GM21825 (cell line): ENCODE results near the gene RNF207.
"Not testable (repeated sequence)": the region's sequence is repeated elsewhere in the genome, so short reads cannot be mapped to it uniquely, and the experiment has no call there.

ENCODE experiments used
- ATAC-seq: cut with Tn5 transposase; IDR thresholded peaks from one replicate; pipeline ENCODE4 v1.9.1; 2021; ENCODE audit warnings: mild to moderate bottlenecking, moderate library complexity; ENCODE audit not compliant: unreplicated experiment

Gene RNF207

GRCh38 chr1:6199298-6200187 lies 6.4 kb upstream of the RNF207 start, which contains the start of gene RPL22:
Gene RPL22 (minus strand): TSS chr1:6199595. CDS start chr1:6199573, 22 bp downstream.
- ATAC-seq: peak; percentile 96

- ATAC-seq: no peak
Measured at GRCh38 chr1:6200188-6200809, 5.6 kb upstream of the RNF207 start.

- ATAC-seq: no peak
Measured at GRCh38 chr1:6202256-6202655, 3.7 kb upstream of the RNF207 start.

- ATAC-seq: no peak
Measured at GRCh38 chr1:6206520-6206855, 569 bp downstream of the RNF207 start.

- ATAC-seq: no peak
Measured at GRCh38 chr1:6207075-6207885, 1.4 kb downstream of the RNF207 start.

- ATAC-seq: no peak
Measured at GRCh38 chr1:6207921-6208320, 2.0 kb downstream of the RNF207 start.

- no peak for ATAC-seq
Measured at GRCh38 chr1:6208723-6209660, 3.1 kb downstream of the RNF207 start.

- ATAC-seq: no peak
Measured at GRCh38 chr1:6209661-6210580, 4.0 kb downstream of the RNF207 start.

GRCh38 chr1:6210591-6211355 lies 4.9 kb downstream of the RNF207 start:
- no peak for ATAC-seq

- no peak for ATAC-seq
Measured at GRCh38 chr1:6211731-6212130, 5.8 kb downstream of the RNF207 start.

GRCh38 chr1:6212193-6212959 lies 6.5 kb downstream of the RNF207 start:
- ATAC-seq: no peak

- ATAC-seq: no peak
Measured at GRCh38 chr1:6218375-6219164, 12.7 kb downstream of the RNF207 start.

GRCh38 chr1:6219641-6220040 lies 13.7 kb downstream of the RNF207 start:
- ATAC-seq: not testable (repeated sequence)

GRCh38 chr1:6220236-6220635 lies 14.3 kb downstream of the RNF207 start:
- ATAC-seq: no peak

- ATAC-seq: no peak
Measured at GRCh38 chr1:6221210-6221784, 15.4 kb downstream of the RNF207 start.

- no peak for ATAC-seq
Measured at GRCh38 chr1:6222636-6223035, 16.7 kb downstream of the RNF207 start.

- ATAC-seq: no peak
Measured at GRCh38 chr1:6223617-6224016, 17.7 kb downstream of the RNF207 start.
